ENCODE measurements around the gene BCKDHB.

Gene BCKDHB

GRCh38 chr6:80364149-80364548 is 257.7 kb downstream of the BCKDHB start:
- H3K36me3 ChIP-seq (ENCODE audit: insufficient read depth) = no peaks in the 10 kb centered on the region
- no peaks in the 10 kb centered on the region for H3K79me2 ChIP-seq (ENCODE audit: insufficient read depth, low read depth)
- no peak for TF ChIP-seq CTCF (conservative IDR thresholded peaks at IDR 0.05; ENCODE audit: low read depth, low read length)
- H3K4me1 ChIP-seq (ENCODE audit: low read depth, poor library complexity, severe bottlenecking) = no peaks in the 10 kb centered on the region
- H3K27ac ChIP-seq = no peak overlapping the region
- H2AFZ ChIP-seq (ENCODE audit: low read depth) = no peak overlapping the region
- H3K4me2 ChIP-seq = no peak overlapping the region
- H3K9ac ChIP-seq = no peak overlapping the region
- no peaks in the 10 kb centered on the region for H4K20me1 ChIP-seq (ENCODE audit: insufficient read depth)
- H3K27me3 ChIP-seq (ENCODE audit: insufficient read depth, low read depth) = no peaks in the 10 kb centered on the region
- H3K4me3 ChIP-seq (IDR thresholded peaks at IDR 0.05; ENCODE audit: insufficient read depth, low read depth, low read length) = no peak overlapping the region

- TF ChIP-seq CTCF (conservative IDR thresholded peaks at IDR 0.05; ENCODE audit: low read depth, low read length) = no peak
- H3K36me3 ChIP-seq (ENCODE audit: insufficient read depth) = no peaks in the 10 kb centered on the region
- no peaks in the 10 kb centered on the region for H3K27me3 ChIP-seq (ENCODE audit: insufficient read depth, low read depth)
- H3K4me3 ChIP-seq (IDR thresholded peaks at IDR 0.05; ENCODE audit: insufficient read depth, low read depth, low read length) = no peak overlapping the region
- no peak overlapping the region for H3K9ac ChIP-seq
- no peak overlapping the region for H2AFZ ChIP-seq (ENCODE audit: low read depth)
- no peak overlapping the region for H3K4me2 ChIP-seq
- no peak overlapping the region for H3K27ac ChIP-seq
- H3K4me1 ChIP-seq (ENCODE audit: low read depth, poor library complexity, severe bottlenecking) = no peaks in the 10 kb centered on the region
- no peaks in the 10 kb centered on the region for H3K79me2 ChIP-seq (ENCODE audit: insufficient read depth, low read depth)
- H4K20me1 ChIP-seq (ENCODE audit: insufficient read depth) = no peaks in the 10 kb centered on the region
Observed at GRCh38 chr6:80366051-80366450, 259.6 kb downstream of the BCKDHB start.

- H3K36me3 ChIP-seq (ENCODE audit: insufficient read depth) = no peaks in the 10 kb centered on the region
- H3K4me1 ChIP-seq (ENCODE audit: low read depth, poor library complexity, severe bottlenecking) = no peaks in the 10 kb centered on the region
- H3K9ac ChIP-seq = no peak overlapping the region
- no peaks in the 10 kb centered on the region for H3K27me3 ChIP-seq (ENCODE audit: insufficient read depth, low read depth)
- TF ChIP-seq CTCF (conservative IDR thresholded peaks at IDR 0.05; ENCODE audit: low read depth, low read length) = no peak
- no peaks in the 10 kb centered on the region for H3K79me2 ChIP-seq (ENCODE audit: insufficient read depth, low read depth)
- no peak overlapping the region for H3K27ac ChIP-seq
- no peak overlapping the region for H3K4me2 ChIP-seq
- H2AFZ ChIP-seq (ENCODE audit: low read depth) = no peak overlapping the region
- no peak overlapping the region for H3K4me3 ChIP-seq (IDR thresholded peaks at IDR 0.05; ENCODE audit: insufficient read depth, low read depth, low read length)
- no peaks in the 10 kb centered on the region for H4K20me1 ChIP-seq (ENCODE audit: insufficient read depth)
Observed at GRCh38 chr6:80366714-80367113, 260.2 kb downstream of the BCKDHB start.

- Histone ChIP-seq H3K9ac (no peak overlapping the region), H2AFZ (ENCODE audit: low read depth) (no peak overlapping the region), H3K79me2 (ENCODE audit: insufficient read depth, low read depth) (no peaks in the 10 kb centered on the region), H3K4me2 (no peak overlapping the region), H3K4me3 (IDR thresholded peaks at IDR 0.05; ENCODE audit: insufficient read depth, low read depth, low read length) (no peak overlapping the region), H3K27me3 (ENCODE audit: insufficient read depth, low read depth) (no peaks in the 10 kb centered on the region), H4K20me1 (ENCODE audit: insufficient read depth) (no peaks in the 10 kb centered on the region), H3K27ac (no peak overlapping the region), H3K36me3 (ENCODE audit: insufficient read depth) (no peaks in the 10 kb centered on the region), H3K4me1 (ENCODE audit: low read depth, poor library complexity, severe bottlenecking) (no peaks in the 10 kb centered on the region)
- TF ChIP-seq CTCF (conservative IDR thresholded peaks at IDR 0.05; ENCODE audit: low read depth, low read length) = no peak
Observed at GRCh38 chr6:80376411-80376810, 269.9 kb downstream of the BCKDHB start.

GRCh38 chr6:80380566-80380965 is 274.1 kb downstream of the BCKDHB start:
- Histone ChIP-seq H3K27me3 (ENCODE audit: insufficient read depth, low read depth) (no peaks in the 10 kb centered on the region), H3K4me2 (no peak overlapping the region), H3K4me3 (IDR thresholded peaks at IDR 0.05; ENCODE audit: insufficient read depth, low read depth, low read length) (no peak overlapping the region), H3K4me1 (ENCODE audit: low read depth, poor library complexity, severe bottlenecking) (no peaks in the 10 kb centered on the region), H3K79me2 (ENCODE audit: insufficient read depth, low read depth) (no peaks in the 10 kb centered on the region), H4K20me1 (ENCODE audit: insufficient read depth) (no peaks in the 10 kb centered on the region), H3K9ac (no peak overlapping the region), H3K36me3 (ENCODE audit: insufficient read depth) (no peaks in the 10 kb centered on the region), H2AFZ (ENCODE audit: low read depth) (no peak overlapping the region), H3K27ac (no peak overlapping the region)
- no peak for TF ChIP-seq CTCF (conservative IDR thresholded peaks at IDR 0.05; ENCODE audit: low read depth, low read length)
